ENCODE results near the gene CCZ1B.
"Not testable (repeated sequence)": the region's sequence is repeated elsewhere in the genome, so short reads cannot be mapped to it uniquely, and the experiment has no call there.

- not testable (repeated sequence) for TF ChIP-seq CTCF (IDR thresholded peaks at IDR 0.05; ENCODE audit: poor library complexity, severe bottlenecking); EP300 (conservative IDR thresholded peaks at IDR 0.05; ENCODE audit: poor library complexity, severe bottlenecking); SMC3 (conservative IDR thresholded peaks at IDR 0.05; ENCODE audit: poor library complexity)
Observed at GRCh38 chr7:6821622-6822021, 4.5 kb downstream of the CCZ1B start.

All from neural cell (in vitro differentiated cells).